GM23338 (cell line): ENCODE results near the gene MACO1. TPM values are rescaled to one million over a fixed set of nuclear protein-coding genes. Genes with fewer than 3 reads are reported as not detected.

Source experiments
- ATAC-seq: fragments of 200-7000 bp; cut with Tn5 transposase; 3 replicates; pipeline ENCODE4 v1.9.1; 2020
- DNase-seq: peaks from one replicate; pipeline ENCODE4 v3.0.0-alpha.2; 2015; ENCODE audit warnings: low spot score
- H2AFZ ChIP-seq: fragments of 200-600 bp; sonication (generic); 2 replicates; pipeline ENCODE4 v1.8.0; 2016; ENCODE audit warnings: antibody characterized with exemption, mild to moderate bottlenecking, moderate library complexity
- H3F3A ChIP-seq: fragments of 200-600 bp; sonication (generic); replicated peaks from 2 replicates; pipeline ENCODE4 v1.8.0; 2017; ENCODE audit warnings: antibody characterized with exemption, mixed run types, low read depth
- H3K27ac ChIP-seq: fragments of 200-600 bp; sonication (generic); 2 replicates; pipeline ENCODE4 v1.6.1; 2016; ENCODE audit warnings: low read depth
- H3K27me3 ChIP-seq: fragments of 200-600 bp; sonication (generic); 2 replicates; pipeline ENCODE4 v1.8.0; 2016; ENCODE audit warnings: mild to moderate bottlenecking, mixed run types, moderate library complexity; ENCODE audit not compliant: insufficient read depth
- H3K36me3 ChIP-seq: fragments of 200-600 bp; sonication (generic); 2 replicates; pipeline ENCODE4 v1.8.0; 2016; ENCODE audit warnings: mild to moderate bottlenecking; ENCODE audit not compliant: insufficient read depth
- H3K4me1 ChIP-seq: fragments of 200-600 bp; sonication (generic); 2 replicates; pipeline ENCODE4 v1.8.0; 2016; ENCODE audit warnings: mild to moderate bottlenecking, moderate library complexity; ENCODE audit not compliant: insufficient read depth
- H3K4me2 ChIP-seq: fragments of 200-600 bp; sonication (generic); 2 replicates; pipeline ENCODE4 v1.7.1; 2017; ENCODE audit warnings: mixed run types
- H3K4me3 ChIP-seq: fragments of 200-600 bp; sonication (generic); 2 replicates; pipeline ENCODE4 v1.6.1; 2016; ENCODE audit warnings: mixed run types
- H3K79me2 ChIP-seq: fragments of 200-600 bp; sonication (generic); replicated peaks from 2 replicates; pipeline ENCODE4 v1.8.0; 2017; ENCODE audit warnings: mild to moderate bottlenecking; ENCODE audit not compliant: insufficient read depth
- H3K9me2 ChIP-seq: fragments of 200-600 bp; sonication (generic); 2 replicates; pipeline ENCODE4 v1.8.0; 2017; ENCODE audit not compliant: insufficient read depth
- H4K20me1 ChIP-seq: fragments of 200-600 bp; sonication (generic); replicated peaks from 2 replicates; pipeline ENCODE4 v1.8.0; 2017; ENCODE audit warnings: mild to moderate bottlenecking; ENCODE audit not compliant: insufficient read depth
- H3K27ac Mint-ChIP-seq: 2 replicates; pipeline ENCODE4 v1.8.0; 2020; ENCODE audit warnings: inconsistent platforms, mild to moderate bottlenecking, moderate library complexity, mixed read lengths
- H3K27me3 Mint-ChIP-seq: 3 replicates; pipeline ENCODE4 v1.8.0; 2022; ENCODE audit warnings: low read depth, mild to moderate bottlenecking, moderate library complexity, mixed read lengths, inconsistent platforms; ENCODE audit not compliant: insufficient read depth, poor library complexity
- H3K36me3 Mint-ChIP-seq: 3 replicates; pipeline ENCODE4 v1.8.0; 2021; ENCODE audit warnings: low read depth, mild to moderate bottlenecking, inconsistent platforms, moderate library complexity, mixed read lengths
- H3K4me1 Mint-ChIP-seq: 3 replicates; pipeline ENCODE4 v1.8.0; 2020; ENCODE audit warnings: mild to moderate bottlenecking, inconsistent platforms, mixed read lengths
- H3K4me3 Mint-ChIP-seq: 3 replicates; pipeline ENCODE4 v1.8.0; 2021; ENCODE audit warnings: moderate library complexity, mild to moderate bottlenecking, inconsistent platforms, mixed read lengths
- H3K9me3 Mint-ChIP-seq: 3 replicates; pipeline ENCODE4 v1.8.0; 2020; ENCODE audit warnings: moderate library complexity, mild to moderate bottlenecking, inconsistent platforms, mixed read lengths
- CREB1 ChIP-seq: fragments of 250-450 bp; sonication (Bioruptor Pico); IDR thresholded peaks from 2 replicates; pipeline ENCODE4 v1.5.0; 2020; ENCODE audit warnings: low read depth, mild to moderate bottlenecking, moderate library complexity
- JUNB ChIP-seq: IDR thresholded peaks from one replicate; pipeline ENCODE4 v1.6.1; 2016; ENCODE audit warnings: antibody characterized with exemption; ENCODE audit not compliant: unreplicated experiment
- NANOG ChIP-seq: IDR thresholded peaks from 2 replicates; pipeline ENCODE4 v1.6.1; 2016; ENCODE audit warnings: antibody characterized with exemption, borderline replicate concordance
- POLR2AphosphoS5 ChIP-seq: IDR thresholded peaks from 2 replicates; pipeline ENCODE4 v1.6.1; 2016; ENCODE audit warnings: antibody characterized with exemption, low read depth
- STAT1 ChIP-seq: IDR thresholded peaks from one replicate; pipeline ENCODE4 v1.6.1; 2016; ENCODE audit warnings: antibody characterized with exemption; ENCODE audit not compliant: unreplicated experiment
- ZNF114 ChIP-seq: fragments of 250-450 bp; sonication (Bioruptor Pico); IDR thresholded peaks from 2 replicates; pipeline ENCODE4 v1.5.0; 2020; ENCODE audit warnings: mild to moderate bottlenecking, moderate library complexity
- ZNF331 ChIP-seq: fragments of 250-450 bp; sonication (Bioruptor Pico); IDR thresholded peaks from 2 replicates; pipeline ENCODE4 v1.5.0; 2020; ENCODE audit warnings: low read depth, mild to moderate bottlenecking, moderate library complexity
- polyA plus RNA-seq: library from polyadenylated mRNA; unstranded; fragments of >200 nt; fragmentation: Nextera tagmentation; extraction: Ambion mirVana; gene quantifications from 2 replicates; pipeline ENCODE4 v1.2.1, GENCODE V29; 2016
- total RNA-seq: library from RNA; depleted of rRNA; stranded (reverse); fragments of >200 nt; shearing (Covaris generic); gene quantifications from 2 replicates; pipeline ENCODE4 v1.2.3, GENCODE V29; 2014
- TF ChIP-seq, protein P1 (sequence below): fragments of 250-450 bp; sonication (Bioruptor Pico); IDR thresholded peaks from 2 replicates; pipeline ENCODE4 v1.5.0; 2020; ENCODE audit warnings: mild to moderate bottlenecking, moderate library complexity
- TF ChIP-seq, protein P2 (sequence below), 2 experiments: fragments of 200-600 bp in 1 of 2; sonication (generic) in 1 of 2; conservative IDR thresholded peaks; 2 replicates each; pipeline versions ENCODE4 v1.5.1 to v1.6.1; 2016 to 2017; ENCODE audit warnings: antibody characterized with exemption in 2 of 2, low read depth in 2 of 2, mild to moderate bottlenecking in 2 of 2, moderate library complexity in 1 of 2
- TF ChIP-seq, protein P3 (sequence below): IDR thresholded peaks from 2 replicates; pipeline ENCODE4 v1.6.1; 2016; ENCODE audit warnings: antibody characterized with exemption
- TF ChIP-seq, protein P4 (sequence below): IDR thresholded peaks from one replicate; pipeline ENCODE4 v1.6.1; 2018; ENCODE audit warnings: antibody characterized with exemption; ENCODE audit not compliant: unreplicated experiment

Gene MACO1
- total and polyA plus RNA-seq, 2 experiments from 2014 or later = 9.8 to 10.6 TPM

DNA sequence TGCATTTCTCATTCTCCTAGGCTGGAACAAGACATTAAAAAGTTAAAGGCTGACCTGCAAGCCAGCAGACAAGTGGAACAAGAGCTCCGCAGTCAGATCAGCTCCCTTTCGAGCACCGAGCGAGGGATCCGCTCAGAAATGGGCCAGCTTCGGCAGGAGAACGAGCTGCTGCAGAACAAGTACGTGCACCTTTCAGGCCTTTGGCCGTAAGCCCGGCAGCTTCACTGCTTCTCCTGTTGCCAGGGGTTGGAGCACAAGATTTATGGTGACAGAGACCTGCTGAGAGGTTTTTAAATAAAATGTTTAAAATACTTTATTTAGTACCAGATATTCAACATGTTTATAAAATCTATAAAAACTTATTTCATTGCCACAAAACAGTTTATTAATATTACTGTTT is 53.4 kb downstream of the MACO1 start:
- ATAC-seq (peak; percentile 34), DNase-seq (peak; percentile 24)
- H4K20me1 ChIP-seq = no peaks in the 10 kb centered on the region
- H3K4me2 ChIP-seq = no peak overlapping the region
- peaks cover 21% of the 10 kb centered on the region for H3K4me1 ChIP-seq
- H3K9me2 ChIP-seq = no peaks in the 10 kb centered on the region
- H3K36me3 ChIP-seq = no peaks in the 10 kb centered on the region
- no peak overlapping the region for H2AFZ ChIP-seq
- no peak overlapping the region for H3K4me3 ChIP-seq
- no peaks in the 10 kb centered on the region for H3K9me3 Mint-ChIP-seq
- H3K4me3 Mint-ChIP-seq = no peak overlapping the region
- 0 out of 2 replicates have a peak, but pooled peaks cover 6% of the 10 kb centered on the region for H3K79me2 ChIP-seq
- H3F3A ChIP-seq = no peaks in the 10 kb centered on the region
- peaks cover 2% of the 10 kb centered on the region for H3K27me3 Mint-ChIP-seq
- no peaks in the 10 kb centered on the region for H3K36me3 Mint-ChIP-seq
- no peaks in the 10 kb centered on the region for H3K27me3 ChIP-seq
- H3K27ac ChIP-seq = no peak overlapping the region
- H3K27ac Mint-ChIP-seq = no peak overlapping the region
- peaks cover 26% of the 10 kb centered on the region for H3K4me1 Mint-ChIP-seq
- TF ChIP-seq CREB1 (CRISPR knock-in tag) (no peak), POLR2AphosphoS5 (no peak), NANOG (no peak), ZNF331 (CRISPR knock-in tag) (no peak), STAT1 (no peak), JUNB (no peak), ZNF114 (CRISPR knock-in tag) (no peak)
- TF ChIP-seq, protein P1, sequence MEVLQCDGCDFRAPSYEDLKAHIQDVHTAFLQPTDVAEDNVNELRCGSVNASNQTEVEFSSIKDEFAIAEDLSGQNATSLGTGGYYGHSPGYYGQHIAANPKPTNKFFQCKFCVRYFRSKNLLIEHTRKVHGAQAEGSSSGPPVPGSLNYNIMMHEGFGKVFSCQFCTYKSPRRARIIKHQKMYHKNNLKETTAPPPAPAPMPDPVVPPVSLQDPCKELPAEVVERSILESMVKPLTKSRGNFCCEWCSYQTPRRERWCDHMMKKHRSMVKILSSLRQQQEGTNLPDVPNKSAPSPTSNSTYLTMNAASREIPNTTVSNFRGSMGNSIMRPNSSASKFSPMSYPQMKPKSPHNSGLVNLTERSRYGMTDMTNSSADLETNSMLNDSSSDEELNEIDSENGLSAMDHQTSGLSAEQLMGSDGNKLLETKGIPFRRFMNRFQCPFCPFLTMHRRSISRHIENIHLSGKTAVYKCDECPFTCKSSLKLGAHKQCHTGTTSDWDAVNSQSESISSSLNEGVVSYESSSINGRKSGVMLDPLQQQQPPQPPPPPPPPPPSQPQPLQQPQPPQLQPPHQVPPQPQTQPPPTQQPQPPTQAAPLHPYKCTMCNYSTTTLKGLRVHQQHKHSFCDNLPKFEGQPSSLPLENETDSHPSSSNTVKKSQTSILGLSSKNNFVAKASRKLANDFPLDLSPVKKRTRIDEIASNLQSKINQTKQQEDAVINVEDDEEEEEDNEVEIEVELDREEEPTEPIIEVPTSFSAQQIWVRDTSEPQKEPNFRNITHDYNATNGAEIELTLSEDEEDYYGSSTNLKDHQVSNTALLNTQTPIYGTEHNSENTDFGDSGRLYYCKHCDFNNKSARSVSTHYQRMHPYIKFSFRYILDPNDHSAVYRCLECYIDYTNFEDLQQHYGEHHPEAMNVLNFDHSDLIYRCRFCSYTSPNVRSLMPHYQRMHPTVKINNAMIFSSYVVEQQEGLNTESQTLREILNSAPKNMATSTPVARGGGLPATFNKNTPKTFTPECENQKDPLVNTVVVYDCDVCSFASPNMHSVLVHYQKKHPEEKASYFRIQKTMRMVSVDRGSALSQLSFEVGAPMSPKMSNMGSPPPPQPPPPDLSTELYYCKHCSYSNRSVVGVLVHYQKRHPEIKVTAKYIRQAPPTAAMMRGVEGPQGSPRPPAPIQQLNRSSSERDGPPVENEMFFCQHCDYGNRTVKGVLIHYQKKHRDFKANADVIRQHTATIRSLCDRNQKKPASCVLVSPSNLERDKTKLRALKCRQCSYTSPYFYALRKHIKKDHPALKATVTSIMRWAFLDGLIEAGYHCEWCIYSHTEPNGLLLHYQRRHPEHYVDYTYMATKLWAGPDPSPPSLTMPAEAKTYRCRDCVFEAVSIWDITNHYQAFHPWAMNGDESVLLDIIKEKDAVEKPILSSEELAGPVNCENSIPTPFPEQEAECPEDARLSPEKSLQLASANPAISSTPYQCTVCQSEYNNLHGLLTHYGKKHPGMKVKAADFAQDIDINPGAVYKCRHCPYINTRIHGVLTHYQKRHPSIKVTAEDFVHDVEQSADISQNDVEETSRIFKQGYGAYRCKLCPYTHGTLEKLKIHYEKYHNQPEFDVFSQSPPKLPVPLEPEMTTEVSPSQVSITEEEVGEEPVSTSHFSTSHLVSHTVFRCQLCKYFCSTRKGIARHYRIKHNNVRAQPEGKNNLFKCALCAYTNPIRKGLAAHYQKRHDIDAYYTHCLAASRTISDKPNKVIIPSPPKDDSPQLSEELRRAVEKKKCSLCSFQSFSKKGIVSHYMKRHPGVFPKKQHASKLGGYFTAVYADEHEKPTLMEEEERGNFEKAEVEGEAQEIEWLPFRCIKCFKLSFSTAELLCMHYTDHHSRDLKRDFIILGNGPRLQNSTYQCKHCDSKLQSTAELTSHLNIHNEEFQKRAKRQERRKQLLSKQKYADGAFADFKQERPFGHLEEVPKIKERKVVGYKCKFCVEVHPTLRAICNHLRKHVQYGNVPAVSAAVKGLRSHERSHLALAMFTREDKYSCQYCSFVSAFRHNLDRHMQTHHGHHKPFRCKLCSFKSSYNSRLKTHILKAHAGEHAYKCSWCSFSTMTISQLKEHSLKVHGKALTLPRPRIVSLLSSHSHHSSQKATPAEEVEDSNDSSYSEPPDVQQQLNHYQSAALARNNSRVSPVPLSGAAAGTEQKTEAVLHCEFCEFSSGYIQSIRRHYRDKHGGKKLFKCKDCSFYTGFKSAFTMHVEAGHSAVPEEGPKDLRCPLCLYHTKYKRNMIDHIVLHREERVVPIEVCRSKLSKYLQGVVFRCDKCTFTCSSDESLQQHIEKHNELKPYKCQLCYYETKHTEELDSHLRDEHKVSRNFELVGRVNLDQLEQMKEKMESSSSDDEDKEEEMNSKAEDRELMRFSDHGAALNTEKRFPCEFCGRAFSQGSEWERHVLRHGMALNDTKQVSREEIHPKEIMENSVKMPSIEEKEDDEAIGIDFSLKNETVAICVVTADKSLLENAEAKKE (CRISPR knock-in tag) = no peak
- TF ChIP-seq, protein P2, sequence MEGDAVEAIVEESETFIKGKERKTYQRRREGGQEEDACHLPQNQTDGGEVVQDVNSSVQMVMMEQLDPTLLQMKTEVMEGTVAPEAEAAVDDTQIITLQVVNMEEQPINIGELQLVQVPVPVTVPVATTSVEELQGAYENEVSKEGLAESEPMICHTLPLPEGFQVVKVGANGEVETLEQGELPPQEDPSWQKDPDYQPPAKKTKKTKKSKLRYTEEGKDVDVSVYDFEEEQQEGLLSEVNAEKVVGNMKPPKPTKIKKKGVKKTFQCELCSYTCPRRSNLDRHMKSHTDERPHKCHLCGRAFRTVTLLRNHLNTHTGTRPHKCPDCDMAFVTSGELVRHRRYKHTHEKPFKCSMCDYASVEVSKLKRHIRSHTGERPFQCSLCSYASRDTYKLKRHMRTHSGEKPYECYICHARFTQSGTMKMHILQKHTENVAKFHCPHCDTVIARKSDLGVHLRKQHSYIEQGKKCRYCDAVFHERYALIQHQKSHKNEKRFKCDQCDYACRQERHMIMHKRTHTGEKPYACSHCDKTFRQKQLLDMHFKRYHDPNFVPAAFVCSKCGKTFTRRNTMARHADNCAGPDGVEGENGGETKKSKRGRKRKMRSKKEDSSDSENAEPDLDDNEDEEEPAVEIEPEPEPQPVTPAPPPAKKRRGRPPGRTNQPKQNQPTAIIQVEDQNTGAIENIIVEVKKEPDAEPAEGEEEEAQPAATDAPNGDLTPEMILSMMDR (conservative IDR thresholded peaks at IDR 0.05; ENCODE audit: low read depth in 2 of 2) = no peak
- TF ChIP-seq, protein P3, sequence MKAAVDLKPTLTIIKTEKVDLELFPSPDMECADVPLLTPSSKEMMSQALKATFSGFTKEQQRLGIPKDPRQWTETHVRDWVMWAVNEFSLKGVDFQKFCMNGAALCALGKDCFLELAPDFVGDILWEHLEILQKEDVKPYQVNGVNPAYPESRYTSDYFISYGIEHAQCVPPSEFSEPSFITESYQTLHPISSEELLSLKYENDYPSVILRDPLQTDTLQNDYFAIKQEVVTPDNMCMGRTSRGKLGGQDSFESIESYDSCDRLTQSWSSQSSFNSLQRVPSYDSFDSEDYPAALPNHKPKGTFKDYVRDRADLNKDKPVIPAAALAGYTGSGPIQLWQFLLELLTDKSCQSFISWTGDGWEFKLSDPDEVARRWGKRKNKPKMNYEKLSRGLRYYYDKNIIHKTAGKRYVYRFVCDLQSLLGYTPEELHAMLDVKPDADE = no peak
- TF ChIP-seq, protein P4, sequence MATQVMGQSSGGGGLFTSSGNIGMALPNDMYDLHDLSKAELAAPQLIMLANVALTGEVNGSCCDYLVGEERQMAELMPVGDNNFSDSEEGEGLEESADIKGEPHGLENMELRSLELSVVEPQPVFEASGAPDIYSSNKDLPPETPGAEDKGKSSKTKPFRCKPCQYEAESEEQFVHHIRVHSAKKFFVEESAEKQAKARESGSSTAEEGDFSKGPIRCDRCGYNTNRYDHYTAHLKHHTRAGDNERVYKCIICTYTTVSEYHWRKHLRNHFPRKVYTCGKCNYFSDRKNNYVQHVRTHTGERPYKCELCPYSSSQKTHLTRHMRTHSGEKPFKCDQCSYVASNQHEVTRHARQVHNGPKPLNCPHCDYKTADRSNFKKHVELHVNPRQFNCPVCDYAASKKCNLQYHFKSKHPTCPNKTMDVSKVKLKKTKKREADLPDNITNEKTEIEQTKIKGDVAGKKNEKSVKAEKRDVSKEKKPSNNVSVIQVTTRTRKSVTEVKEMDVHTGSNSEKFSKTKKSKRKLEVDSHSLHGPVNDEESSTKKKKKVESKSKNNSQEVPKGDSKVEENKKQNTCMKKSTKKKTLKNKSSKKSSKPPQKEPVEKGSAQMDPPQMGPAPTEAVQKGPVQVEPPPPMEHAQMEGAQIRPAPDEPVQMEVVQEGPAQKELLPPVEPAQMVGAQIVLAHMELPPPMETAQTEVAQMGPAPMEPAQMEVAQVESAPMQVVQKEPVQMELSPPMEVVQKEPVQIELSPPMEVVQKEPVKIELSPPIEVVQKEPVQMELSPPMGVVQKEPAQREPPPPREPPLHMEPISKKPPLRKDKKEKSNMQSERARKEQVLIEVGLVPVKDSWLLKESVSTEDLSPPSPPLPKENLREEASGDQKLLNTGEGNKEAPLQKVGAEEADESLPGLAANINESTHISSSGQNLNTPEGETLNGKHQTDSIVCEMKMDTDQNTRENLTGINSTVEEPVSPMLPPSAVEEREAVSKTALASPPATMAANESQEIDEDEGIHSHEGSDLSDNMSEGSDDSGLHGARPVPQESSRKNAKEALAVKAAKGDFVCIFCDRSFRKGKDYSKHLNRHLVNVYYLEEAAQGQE = no peak
